Stimulated activated CD8-positive, alpha-beta memory T cell treated with anti-CD3 and anti-CD28 coated beads, Interleukin-4, amount 100 ng/mL, for 4 hours (primary cell): ENCODE data around the gene UBE2E2.
"Not testable (repeated sequence)": the region's sequence is repeated elsewhere in the genome, so short reads cannot be mapped to it uniquely, and the experiment has no call there.

Source experiments
- DNase-seq, 2 donors: peaks; one replicate each; pipeline ENCODE4 v3.0.0-alpha.2; 2020; ENCODE audit warnings: low read depth in 2 of 2, low spot score in 1 of 2

The UBE2E2 gene

DNA sequence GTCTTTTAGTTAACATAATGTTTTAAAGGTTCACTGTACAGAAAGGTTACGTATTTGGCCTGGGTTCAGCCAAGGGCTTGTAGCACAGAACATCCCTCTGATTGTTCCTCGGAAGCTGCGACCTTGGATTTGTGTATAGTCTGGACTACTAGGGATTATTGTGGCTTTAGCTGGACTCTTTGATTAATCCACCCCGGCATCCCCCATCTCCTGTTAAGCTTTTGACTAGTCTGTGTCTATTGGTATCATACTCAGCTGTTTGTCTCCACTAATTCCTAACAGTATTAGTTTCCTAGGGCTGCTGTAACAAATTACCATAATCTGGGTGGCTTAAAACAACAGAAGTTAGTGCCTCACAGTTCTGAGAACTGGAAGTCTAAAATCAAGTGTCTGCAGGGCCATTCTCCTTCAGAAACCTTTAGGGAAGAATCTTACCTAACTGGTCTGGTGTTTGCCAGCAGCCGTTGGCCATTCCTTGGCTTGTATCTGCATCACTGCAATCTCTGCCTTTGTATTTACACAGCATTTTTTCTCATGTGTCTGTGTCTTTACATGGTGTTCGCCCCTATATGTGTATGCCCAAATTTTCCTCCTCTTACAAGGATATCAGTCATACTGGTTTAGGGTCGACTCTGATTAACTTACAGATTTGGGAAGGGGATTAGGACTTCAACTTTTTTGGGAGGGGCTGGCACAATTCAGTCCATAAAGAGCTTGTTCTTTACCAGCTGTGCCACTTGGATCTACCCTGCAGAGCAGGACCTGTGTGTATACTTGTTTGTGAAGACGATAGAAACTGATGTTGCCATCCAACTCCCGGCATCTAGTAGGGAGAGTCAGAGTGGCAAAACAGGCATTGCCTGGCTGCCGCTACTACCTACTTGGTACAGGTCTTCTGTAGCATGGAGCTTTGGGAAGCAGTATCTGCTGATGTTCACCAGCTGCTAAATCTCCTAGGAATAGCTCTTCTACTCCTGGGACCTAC is 117.8 kb downstream of the UBE2E2 start:
- no peak for DNase-seq

DNA sequence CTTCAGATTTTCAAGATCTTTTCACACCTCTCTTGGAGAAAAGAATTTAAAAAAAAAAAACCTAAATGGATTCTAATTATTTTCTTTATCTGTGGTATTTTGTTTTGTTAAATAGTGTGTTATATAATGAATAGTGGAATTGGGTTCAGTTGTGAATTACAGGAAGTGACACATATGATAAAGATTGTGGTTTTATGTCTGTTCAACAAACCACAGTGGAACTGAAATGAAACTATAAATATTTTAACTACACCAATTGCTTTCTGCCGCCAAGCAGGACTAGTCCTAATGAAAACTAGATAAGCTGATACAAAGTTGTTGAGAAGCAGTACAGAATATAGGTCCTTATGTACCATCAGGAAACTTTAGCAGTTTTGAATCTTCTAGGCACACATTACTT is 121.6 kb downstream of the UBE2E2 start:
- DNase-seq: no peak

DNA sequence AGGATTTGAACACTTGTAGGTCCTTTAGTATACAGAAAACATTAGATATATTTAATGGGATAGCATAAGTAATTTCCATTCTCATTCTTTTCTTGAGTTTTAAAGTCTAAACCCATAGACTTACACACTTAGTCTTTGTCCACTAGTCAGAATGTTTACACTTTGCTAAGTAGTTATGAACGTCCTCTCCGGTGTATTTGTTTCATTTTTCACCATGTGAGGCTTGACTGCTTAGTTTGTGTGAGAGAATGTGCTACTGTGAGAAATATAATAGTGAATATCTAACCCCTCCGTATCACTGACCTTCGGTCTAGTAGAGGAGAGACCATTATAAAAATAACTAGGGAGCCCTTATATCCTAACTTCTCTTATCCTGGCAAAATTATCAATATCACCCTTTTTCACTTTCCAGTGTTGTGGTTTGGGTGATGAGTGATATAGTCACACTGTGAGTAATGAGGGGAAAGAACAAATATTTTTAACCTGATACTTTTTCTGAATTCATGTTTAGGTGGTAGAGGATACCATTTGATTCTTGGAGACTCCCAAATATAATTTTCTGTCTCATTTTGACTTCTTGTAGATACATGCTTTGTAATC is 122.4 kb downstream of the UBE2E2 start:
- DNase-seq: no peak

DNA sequence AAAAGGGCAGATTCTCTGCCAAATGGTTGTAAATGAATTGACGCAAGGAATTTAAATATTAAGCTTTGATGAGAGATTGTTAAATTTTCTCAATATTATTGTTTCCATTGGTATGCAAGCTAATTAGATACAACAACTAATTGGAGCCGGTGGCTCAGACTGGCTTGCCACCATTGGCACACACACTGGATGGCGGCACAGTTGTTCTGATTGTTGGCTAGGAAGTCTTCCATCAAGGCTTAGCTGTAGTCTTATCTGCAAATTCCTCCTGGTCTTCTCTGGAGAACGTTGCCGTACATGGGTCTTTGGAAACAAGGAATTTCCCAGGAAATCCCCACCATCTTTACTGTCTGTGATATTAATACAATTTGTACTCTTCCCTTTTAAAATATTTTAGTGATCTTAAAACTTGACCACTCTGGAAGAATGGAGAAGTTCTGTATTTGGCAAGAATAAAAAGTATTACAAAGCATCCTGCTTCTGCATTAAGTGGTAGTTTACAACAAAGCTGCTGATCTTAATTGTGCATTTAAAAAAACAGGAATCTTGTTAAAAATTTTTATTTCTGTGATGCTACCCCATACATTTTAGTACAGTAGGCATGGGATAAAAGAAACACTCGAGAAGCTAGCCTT is 126.5 kb downstream of the UBE2E2 start:
- DNase-seq: no peak

DNA sequence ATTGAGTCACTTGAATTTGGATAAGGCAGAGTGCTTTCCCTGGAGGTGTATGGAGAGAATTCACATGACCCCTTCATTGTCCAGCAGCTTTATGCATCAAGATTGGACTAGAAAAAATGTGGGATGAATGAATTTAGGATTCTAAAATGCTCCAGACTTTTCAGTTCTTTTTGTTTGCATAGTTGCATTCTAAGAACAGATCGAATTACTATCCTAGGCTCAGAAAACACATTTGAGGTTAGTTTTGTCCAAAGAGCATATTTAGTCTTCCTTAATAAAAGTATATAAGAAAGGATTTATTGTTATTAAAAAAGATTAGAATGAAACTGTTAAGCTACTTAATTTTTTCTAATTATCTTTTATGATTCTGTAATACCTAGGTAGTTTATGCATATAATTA is 127.4 kb downstream of the UBE2E2 start:
- no peak for DNase-seq

DNA sequence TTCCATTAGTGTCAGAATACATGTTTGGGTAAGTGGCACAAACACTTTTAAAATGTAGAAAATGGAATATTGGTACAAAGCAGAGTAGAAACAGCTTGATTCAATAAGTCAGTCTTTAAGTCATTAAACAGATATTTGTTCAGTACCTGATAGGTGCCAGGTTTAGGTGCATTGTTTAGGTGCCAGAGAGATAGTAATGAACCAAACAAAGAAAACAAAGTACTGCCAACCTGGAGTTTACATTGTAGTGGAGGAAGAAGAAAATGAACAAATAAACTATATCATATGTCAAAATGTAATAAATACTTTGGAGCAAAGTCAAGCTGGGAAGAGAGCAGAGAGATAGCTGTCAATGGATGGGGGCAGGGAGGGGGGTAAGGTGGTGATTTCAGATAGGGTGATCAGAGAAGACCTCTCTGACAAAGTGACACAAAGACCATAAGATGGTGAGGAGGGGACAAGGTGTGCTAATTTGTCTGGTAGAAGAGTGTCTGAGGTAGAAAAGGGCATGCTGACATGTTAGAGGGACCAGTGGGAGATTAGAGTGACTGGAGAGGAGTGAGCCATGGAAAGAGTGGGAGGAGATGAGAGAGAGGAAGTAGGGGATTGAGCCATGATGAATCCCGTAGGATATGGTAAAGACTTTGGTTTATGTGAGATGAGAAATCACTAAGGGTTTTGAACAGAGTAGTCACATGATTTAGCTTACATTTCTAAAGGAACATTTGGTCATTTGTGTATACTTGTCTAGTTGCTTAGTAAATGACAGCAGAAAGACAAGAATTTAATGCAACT is 128.2 kb downstream of the UBE2E2 start:
- no peak for DNase-seq

DNA sequence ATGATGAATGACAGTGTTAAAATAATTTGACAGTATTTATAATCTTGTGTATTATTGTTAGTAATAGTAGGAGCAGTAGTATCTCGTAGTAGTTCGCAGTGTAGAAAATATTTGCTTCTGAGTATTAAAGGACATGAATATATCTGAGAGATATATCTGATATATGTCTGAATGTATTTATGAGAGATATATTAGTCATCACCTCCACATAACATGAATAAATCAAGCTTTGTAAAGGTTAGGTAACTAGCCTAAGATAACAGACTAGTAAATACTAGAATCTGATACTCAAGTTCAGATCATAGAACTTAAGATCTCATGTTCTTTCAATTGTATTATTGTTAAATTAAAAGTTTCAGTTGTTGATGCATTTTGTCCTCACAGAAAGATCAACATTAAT is 130.5 kb downstream of the UBE2E2 start:
- no peak for DNase-seq

DNA sequence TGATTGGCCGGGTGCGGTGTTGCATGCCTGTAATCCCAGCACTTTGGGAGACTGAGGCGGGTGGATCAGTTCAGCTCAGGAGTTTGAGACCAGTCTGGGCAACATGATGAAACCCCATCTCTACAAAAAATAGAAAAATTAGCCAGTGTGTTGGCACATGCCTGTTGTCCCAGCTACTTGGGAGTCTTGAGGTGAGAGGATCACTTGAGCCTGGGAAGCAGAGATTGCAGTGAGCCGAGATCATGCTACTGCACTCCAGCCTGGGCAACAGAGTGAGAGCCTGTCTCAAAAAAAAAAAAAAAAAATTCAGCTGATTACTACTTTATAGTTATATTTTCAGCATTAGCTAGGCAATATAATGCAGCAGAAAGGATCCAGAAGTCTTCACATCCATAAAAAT is 133.7 kb downstream of the UBE2E2 start:
- DNase-seq: not testable (repeated sequence)

DNA sequence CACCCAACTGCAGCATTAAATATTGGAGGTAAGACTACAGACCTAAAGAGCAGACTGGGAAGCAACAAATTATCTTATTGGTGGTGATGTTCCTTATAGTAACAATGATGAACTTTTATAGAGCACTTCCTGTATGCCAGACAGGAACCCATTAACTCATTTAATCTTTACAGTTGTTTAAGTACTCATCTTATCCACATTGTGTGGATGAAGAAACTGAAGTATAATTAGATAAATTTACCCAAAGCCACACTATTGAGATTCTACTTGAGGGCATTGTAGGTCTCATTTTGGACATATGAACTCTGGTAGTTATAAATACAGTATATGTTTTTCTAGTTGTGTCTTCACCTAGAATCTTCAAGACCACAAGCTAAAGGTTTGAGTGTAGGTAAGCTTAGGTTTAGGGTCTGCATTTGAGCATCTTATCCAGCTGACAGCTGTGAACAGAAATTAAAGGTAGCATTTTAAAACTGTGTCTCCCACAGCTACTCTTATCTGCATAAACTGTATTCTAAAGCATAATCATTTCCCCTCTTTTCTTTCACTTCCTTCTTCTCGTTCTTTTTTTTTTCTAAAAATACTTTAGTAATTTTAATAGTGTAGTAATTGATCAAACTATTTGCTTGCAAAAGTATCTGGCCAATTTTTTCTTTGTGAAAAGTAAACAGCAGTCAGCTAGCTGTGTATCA is 138.2 kb downstream of the UBE2E2 start:
- no peak for DNase-seq

DNA sequence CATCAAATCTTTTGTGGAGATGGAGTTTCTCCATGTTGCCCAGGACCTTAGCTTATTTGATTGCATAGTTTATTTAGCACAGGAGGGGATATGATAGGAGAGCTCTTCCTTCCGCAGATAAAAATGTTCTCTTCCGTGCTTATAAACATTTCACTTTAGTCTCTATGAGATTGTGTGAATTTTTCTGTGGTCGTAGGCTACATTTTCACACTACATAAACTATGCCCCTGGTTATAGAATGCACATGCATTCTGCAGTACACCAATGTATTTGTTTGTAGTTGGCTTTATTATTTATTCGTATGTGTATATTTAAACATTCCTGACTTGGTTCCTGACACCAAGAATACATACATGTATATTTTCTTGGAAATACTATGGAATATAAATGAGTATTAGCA is 139.2 kb downstream of the UBE2E2 start:
- no peak for DNase-seq

DNA sequence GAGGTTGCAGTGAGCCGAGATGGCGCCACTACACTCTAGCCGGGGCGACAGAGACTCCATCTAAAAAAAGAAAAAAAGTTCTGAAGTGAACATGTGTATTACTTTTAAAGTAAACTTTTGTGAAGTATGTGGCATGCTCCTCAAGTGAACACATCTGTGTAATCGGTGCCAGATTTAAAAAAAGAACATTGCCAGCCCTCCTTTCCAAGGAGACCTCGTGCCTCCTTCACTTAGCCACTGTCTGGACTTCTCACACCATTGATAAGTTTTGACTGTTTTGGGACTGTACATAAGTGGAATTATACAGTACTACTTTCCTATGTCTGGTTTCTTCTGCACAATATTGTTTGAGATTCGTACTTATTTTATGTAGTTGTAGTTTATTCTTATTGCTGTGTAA is 140.4 kb downstream of the UBE2E2 start:
- DNase-seq: no peak

DNA sequence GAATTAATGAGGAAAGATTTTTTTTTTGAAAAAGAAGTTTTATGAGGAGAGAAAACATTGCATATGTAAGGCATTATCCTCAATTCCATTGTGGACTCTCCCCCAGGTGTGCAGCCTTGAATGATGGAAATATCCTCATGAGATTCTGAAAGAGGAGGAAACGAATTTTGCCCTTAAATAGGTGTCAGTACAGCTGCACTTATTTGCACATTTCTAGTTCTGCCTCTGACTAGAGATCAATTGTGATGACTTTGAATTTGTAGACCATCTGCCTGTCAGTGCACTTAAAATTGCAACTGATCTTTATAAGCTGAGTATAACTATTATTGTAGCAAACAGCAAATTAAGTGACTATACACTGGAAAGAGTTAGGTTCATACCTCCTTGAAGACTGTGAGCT is 141.8 kb downstream of the UBE2E2 start:
- DNase-seq: no peak

DNA sequence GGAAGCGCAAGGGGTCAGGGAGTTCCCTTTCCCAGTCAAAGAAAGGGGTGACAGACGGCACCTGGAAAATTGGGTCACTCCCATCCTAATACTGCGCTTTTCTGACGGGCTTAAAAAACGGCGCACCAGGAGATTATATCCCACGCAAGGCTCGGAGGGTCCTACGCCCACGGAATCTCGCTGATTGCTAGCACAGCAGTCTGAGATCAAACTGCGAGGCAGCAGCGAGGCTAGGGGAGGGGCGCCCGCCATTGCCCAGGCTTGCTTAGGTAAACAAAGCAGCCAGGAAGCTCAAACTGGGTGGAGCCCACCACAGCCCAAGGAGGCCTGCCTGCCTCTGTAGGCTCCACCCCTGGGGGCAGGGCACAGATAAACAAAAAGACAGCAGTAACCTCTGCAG is 146.3 kb downstream of the UBE2E2 start:
- not testable (repeated sequence) for DNase-seq

DNA sequence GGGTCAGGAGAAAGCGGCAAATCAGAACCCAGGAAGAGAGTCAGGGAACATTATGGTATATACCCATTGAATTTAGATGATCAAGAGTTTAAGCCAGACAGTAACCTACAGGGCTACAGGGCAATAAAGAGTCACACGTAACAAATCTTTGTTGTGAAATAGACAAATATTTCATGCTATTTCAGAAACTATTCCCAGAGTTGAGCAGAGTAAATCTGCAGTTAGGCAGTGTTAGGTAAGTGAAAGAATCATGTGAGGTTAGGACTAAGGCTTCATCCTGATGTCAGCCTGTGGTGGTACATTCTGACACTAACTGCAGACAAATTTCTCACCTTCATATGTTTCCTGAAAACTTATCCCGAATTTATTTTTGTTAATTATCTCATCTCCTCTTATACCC is 153.0 kb downstream of the UBE2E2 start:
- no peak for DNase-seq

DNA sequence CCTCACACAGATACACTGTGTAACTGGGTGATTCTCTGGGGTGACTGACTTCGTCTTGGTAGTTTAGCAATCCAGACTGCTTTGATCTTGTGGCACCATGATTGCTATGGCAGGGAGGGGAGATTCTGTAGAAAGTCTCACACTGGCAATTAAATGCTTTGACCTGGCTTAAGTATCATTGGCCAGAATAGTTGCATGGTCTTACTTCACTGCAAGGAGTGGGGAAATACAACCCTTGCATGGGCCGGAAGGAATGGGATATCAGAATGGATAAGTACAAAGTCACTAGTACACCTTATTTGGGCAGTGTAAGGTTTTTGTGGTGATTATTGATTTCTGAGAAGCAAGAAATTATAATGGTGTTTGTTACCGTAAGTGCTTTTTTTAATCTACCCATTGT is 153.8 kb downstream of the UBE2E2 start:
- DNase-seq: no peak

DNA sequence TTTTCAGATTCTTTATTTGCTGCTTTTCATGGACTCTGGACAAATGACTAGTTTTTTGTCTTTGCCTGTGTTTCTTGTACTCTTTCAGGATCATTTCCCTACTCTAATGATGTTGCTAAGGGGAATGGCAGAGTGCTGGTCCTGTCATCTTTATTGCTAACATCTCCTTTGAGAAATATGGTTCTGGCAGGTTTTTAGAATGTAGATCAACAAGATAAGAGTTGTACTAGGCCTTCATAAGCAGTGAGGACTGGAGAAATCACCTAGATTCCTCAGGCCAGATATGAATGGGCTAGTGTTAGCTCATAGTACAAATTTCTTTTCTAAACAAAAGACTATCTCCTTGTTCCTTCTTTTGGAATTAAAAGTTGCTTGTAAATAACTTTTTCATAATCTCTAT is 156.0 kb downstream of the UBE2E2 start:
- no peak for DNase-seq

DNA sequence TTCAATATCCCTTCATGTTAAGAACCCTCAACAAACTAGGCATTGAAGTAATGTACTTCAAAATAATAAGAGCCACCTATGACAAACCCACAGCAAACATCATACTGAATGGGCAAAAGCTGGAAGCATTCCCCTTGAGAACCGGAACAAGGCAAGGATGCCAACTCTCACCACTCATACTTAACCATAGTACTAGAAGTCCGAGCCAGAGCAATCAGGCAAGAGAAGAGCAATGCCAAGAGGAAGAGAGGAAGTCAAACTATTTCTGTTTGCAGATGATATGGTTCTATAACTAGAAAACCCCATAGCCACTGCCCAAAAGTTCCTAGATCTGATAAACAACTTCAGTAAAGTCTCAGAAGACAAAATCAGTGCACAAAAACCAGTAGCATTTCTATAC is 161.9 kb downstream of the UBE2E2 start:
- no peak for DNase-seq

DNA sequence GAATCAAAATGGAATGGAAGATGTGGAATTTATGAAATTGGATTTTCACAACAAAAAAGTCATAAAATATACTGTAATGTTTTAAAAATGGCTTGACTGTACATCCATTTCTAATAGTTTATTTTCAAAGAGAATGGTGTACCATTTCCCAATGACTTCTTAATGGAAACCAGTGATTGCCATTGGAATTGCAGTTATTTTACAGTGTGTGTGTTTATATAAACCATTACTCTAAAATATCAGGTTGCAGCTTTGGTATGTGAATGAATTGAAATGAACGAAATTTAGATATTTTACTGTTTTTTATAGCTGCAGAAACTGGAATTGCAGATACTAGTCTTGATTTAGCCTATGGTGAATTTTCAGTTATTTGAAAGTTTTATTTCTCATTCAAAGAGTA is 165.6 kb downstream of the UBE2E2 start:
- no peak for DNase-seq

DNA sequence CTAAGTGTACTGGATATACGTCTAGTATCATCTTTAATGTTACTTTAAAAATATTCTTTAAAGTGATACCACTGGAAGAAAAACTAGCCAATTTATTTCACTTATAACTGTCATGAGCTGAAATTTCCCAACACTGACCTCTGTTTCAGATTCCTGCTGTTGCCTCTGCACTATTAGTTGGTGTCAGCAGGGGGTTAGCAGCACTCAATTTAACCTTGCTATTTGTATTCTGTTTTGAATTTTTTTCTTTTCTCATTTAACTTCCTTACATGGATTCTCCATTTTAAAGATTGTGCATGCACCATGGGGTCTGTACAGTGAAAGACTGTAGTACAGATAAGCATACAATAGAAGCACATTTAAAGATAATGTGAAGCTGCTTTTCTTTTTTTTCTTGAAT is 169.2 kb downstream of the UBE2E2 start:
- DNase-seq: no peak

DNA sequence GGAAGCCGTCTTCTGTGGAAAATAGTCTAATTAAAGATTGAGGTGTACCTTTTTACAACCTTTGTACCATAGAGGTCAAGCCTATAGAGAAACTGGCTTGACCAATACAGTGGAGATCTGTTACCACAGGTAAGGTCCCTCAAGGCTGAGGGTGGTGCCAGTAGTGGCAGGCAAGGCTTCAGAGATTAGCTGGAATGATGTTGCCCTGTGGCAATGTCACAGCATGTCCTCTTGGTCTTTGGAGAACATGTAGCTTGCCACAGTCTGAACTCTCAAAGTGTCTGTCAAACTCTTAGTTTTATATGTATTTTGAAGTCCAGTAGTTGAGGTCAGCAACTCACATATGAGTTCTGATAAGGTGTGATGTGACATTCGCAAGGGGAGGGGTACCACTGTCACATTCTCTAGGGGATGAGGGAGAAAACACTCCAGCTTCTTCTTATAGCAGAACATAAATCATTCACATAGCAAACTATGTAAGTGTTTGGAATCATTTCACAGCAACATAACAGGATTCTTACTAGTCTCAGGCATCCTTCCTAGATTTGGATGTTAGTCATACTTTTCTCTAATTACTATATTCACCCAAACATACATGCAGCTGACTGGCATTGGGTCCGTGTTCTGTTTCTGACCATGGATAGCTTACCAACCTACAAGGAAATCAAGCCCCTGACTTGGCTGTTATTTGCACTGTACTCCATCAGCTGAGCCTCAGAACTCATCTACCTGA is 173.6 kb downstream of the UBE2E2 start:
- no peak for DNase-seq
